K562 (cell line): ENCODE measurements around the gene ARHGAP23. TPM values are rescaled to one million over a fixed set of nuclear protein-coding genes. Genes with fewer than 3 reads are reported as not detected.

Experiments used
- ATAC-seq: fragments of 200-7000 bp; cut with Tn5 transposase; 3 replicates; pipeline ENCODE4 v1.9.1; 2020; ENCODE audit warnings: moderate library complexity
- BruUV-seq: library from RNA; stranded (reverse); fragments of 400-500 nt; replicated peaks from 2 replicates; lab custom pipeline; 2021; lab: Mats Ljungman, UMichigan
- CTCF ChIA-PET: fragments of 300-600 bp; formaldehyde crosslinking; extraction: SDS; loops from one replicate; lab custom pipeline; 2021; ENCODE audit warnings: low intra/inter-chr PET ratio; lab: Yijun Ruan, JAX
- POLR2A ChIA-PET: fragments of 300-600, 350-650 bp; sonication (Branson Sonifier 250); formaldehyde crosslinking; extraction: SDS; loops from one replicate; lab custom pipeline; 2021; ENCODE audit warnings: antibody characterized with exemption, inconsistent platforms; lab: Yijun Ruan, JAX
- DNase-seq, 4 experiments: peaks; one replicate each; pipeline versions ENCODE4 v3.0.0 to v3.0.0-alpha.2; 2011 to 2018; ENCODE audit warnings: low spot score in 3 of 4, mixed read lengths in 3 of 4; ENCODE audit errors: extremely low read depth in 1 of 4
- FAIRE-seq: peaks from 2 replicates; lab custom pipeline; 2011; peaks lifted over from hg19 to GRCh38; lab: Jason Lieb, UNC
- H2AFZ ChIP-seq: 2 replicates; pipeline ENCODE4 v1.6.0; 2011; ENCODE audit warnings: low read depth, low read length, control low read depth, inconsistent platforms
- H3K27ac ChIP-seq: fragments of 200-600 bp; 3 replicates; pipeline ENCODE4 v1.8.0; 2011; ENCODE audit warnings: low read depth, mild to moderate bottlenecking, control low read depth, inconsistent platforms, low read length, moderate library complexity, mixed read lengths; ENCODE audit errors: extremely low read depth
- H3K27me3 ChIP-seq, 2 experiments: fragments of 300-600 bp in 1 of 2; 2 replicates in 1 of 2; 3 replicates in 1 of 2; pipeline versions ENCODE4 v1.6.0 to v1.8.0; 2011; ENCODE audit warnings: inconsistent platforms in 2 of 2, low read length in 2 of 2, mild to moderate bottlenecking in 1 of 2, mixed read lengths in 1 of 2, moderate library complexity in 1 of 2; ENCODE audit not compliant: control insufficient read depth in 2 of 2, insufficient read depth in 2 of 2
- H3K36me3 ChIP-seq: fragments of 300-600 bp; 3 replicates; pipeline ENCODE4 v1.8.0; 2011; ENCODE audit warnings: mild to moderate bottlenecking, low read length, inconsistent platforms; ENCODE audit not compliant: control insufficient read depth, insufficient read depth
- H3K4me1 ChIP-seq, 2 experiments: fragments of 200-600 bp in 1 of 2; replicated peaks in 1 of 2; 2 replicates in 1 of 2; 3 replicates in 1 of 2; pipeline versions ENCODE4 v1.5.1 to v1.8.0; 2011; ENCODE audit warnings: inconsistent platforms in 2 of 2, low read length in 2 of 2, mild to moderate bottlenecking in 1 of 2, mixed read lengths in 1 of 2, moderate library complexity in 1 of 2; ENCODE audit not compliant: control insufficient read depth in 2 of 2, insufficient read depth in 2 of 2
- H3K4me2 ChIP-seq: 2 replicates; pipeline ENCODE4 v1.6.1; 2011; ENCODE audit warnings: low read length, control low read depth, inconsistent platforms, mixed read lengths; ENCODE audit not compliant: insufficient read depth
- H3K4me3 ChIP-seq: fragments of 200-600 bp; sonication (generic), shearing (Covaris generic); 2 replicates; pipeline ENCODE4 v1.5.1; 2016; ENCODE audit warnings: control low read depth, inconsistent platforms
- H3K79me2 ChIP-seq: fragments of 200-600 bp; 3 replicates; pipeline ENCODE4 v1.8.0; 2011; ENCODE audit warnings: low read length, inconsistent platforms; ENCODE audit not compliant: control insufficient read depth, insufficient read depth
- H3K9ac ChIP-seq, 2 experiments: 2 replicates each; pipeline versions ENCODE4 v1.6.0 to v1.6.1; 2011; ENCODE audit warnings: low read depth in 2 of 2, low read length in 2 of 2, control low read depth in 1 of 2, inconsistent platforms in 1 of 2, mild to moderate bottlenecking in 1 of 2, mixed read lengths in 1 of 2; ENCODE audit not compliant: insufficient read depth in 1 of 2
- H3K9me1 ChIP-seq: one replicate; pipeline ENCODE4 v1.6.0; 2011; ENCODE audit warnings: inconsistent platforms, mild to moderate bottlenecking, low read length, moderate library complexity; ENCODE audit not compliant: control insufficient read depth, insufficient read depth
- H3K9me3 ChIP-seq: replicated peaks from 2 replicates; pipeline ENCODE4 v1.5.1; 2011; ENCODE audit warnings: low read depth, low read length, inconsistent platforms; ENCODE audit not compliant: control insufficient read depth, insufficient read depth
- H4K20me1 ChIP-seq: replicated peaks from 2 replicates; pipeline ENCODE4 v1.6.1; 2011; ENCODE audit warnings: low read length, inconsistent platforms, mixed read lengths; ENCODE audit not compliant: control insufficient read depth, insufficient read depth
- ELF2 ChIP-seq: fragments of 250-450 bp; sonication (Bioruptor Pico); IDR thresholded peaks from 2 replicates; pipeline ENCODE4 v1.5.0; 2021; ENCODE audit warnings: mild to moderate bottlenecking
- RNF2 ChIP-seq: sonication (generic); IDR thresholded peaks from 2 replicates; pipeline ENCODE4 v1.6.1; 2016
- SNAPC5 ChIP-seq: fragments of 250-450 bp; sonication (Bioruptor Pico); IDR thresholded peaks from 2 replicates; pipeline ENCODE4 v1.8.0; 2021; ENCODE audit warnings: moderate library complexity, mild to moderate bottlenecking, inconsistent platforms
- ZMIZ1 ChIP-seq, 2 experiments: fragments of 150-350 bp in 1 of 2; IDR thresholded peaks; 2 replicates each; pipeline ENCODE4 v1.6.1; 2012 to 2016; ENCODE audit warnings: low read depth in 2 of 2, low read length in 2 of 2, mild to moderate bottlenecking in 1 of 2, moderate library complexity in 1 of 2
- WGBS: fragments of 100-300 bp; shearing (Covaris generic); methylation state at CpG from one replicate; pipeline ENCODE4 v1.1.6; 2016; ENCODE audit warnings: low coverage, mixed read lengths; ENCODE audit not compliant: insufficient coverage; ENCODE audit errors: missing lambda C conversion rate; 5-methylcytosine and 5-hydroxymethylcytosine counted together
- in situ Hi-C: fragments of 300-500 bp; cut with MboI; formaldehyde crosslinking; loops from 4 replicates; pipeline ENCODE4 v1.15.0; 2018; ENCODE audit warnings: inconsistent platforms, mixed read lengths
- intact Hi-C: fragments of 100-400 bp; cut with micrococcal nuclease; formaldehyde crosslinking; loops from 2 replicates; pipeline ENCODE4 v1.14.2; 2022
- polyA plus RNA-seq, 8 experiments: library from polyadenylated mRNA; depleted of rRNA in 4 of 8; stranded (reverse) in 5 of 8; unstranded in 3 of 8; fragments of >200 nt; fragmentation: Nextera tagmentation in 2 of 8; fragmentation: Illumina TruSeq in 1 of 8; extraction: Ambion mirVana in 2 of 8; extraction: Trizol in 1 of 8; gene quantifications; 2 replicates each; pipeline versions ENCODE4 v1.2.1 to v1.2.3, GENCODE V29; 2011 to 2014; ENCODE audit warnings: inconsistent platforms in 1 of 8, missing spikeins in 1 of 8
- total RNA-seq, 7 experiments: library from RNA; depleted of rRNA in 6 of 7; stranded (reverse); fragments of >200 nt in 6 of 7; fragmentation: Illumina TruSeq in 2 of 7; extraction: Trizol in 2 of 7; gene quantifications; 2 replicates each; pipeline versions ENCODE4 v1.2.1 to v1.2.3, GENCODE V29; 2011 to 2021; ENCODE audit warnings: low replicate concordance in 1 of 7
- TF ChIP-seq, protein P1 (sequence below), 3 experiments: fragments of 200-800 bp in 1 of 3; fragments of 250-450 bp in 1 of 3; fragments of 450-650 bp in 1 of 3; sonication (Bioruptor Pico) in 1 of 3; sonication (Bioruptor generic) in 1 of 3; formaldehyde crosslinking in 1 of 3; IDR thresholded peaks; 2 replicates each; pipeline versions ENCODE4 v1.6.1 to v1.8.0; 2016 to 2022; ENCODE audit warnings: mild to moderate bottlenecking in 2 of 3, missing genetic modification characterization in 2 of 3, missing compliant biosample characterization in 1 of 3, moderate library complexity in 1 of 3

Gene ARHGAP23
- total and polyA plus RNA-seq, 9 of the 15 experiments (the other 6 are each of a cell fraction or from before 2014, with no cell fraction given) = 0.01 to 2.7 (median 0.70) TPM

GRCh38 chr17:38535886-38536285, 107.6 kb downstream of the ARHGAP23 start:
- Histone ChIP-seq H3K4me1 (peaks cover 0 to 11% of the 10 kb centered on the region in 2 experiments; a peak in 2 of 5 replicates), H2AFZ (no peak overlapping the region), H3K4me3 (no peak overlapping the region), H4K20me1 (no peaks in the 10 kb centered on the region; the same call in 1 of the 2 replicates), H3K9me3 (no peaks in the 10 kb centered on the region), H3K79me2 (no peaks in the 10 kb centered on the region), H3K4me2 (no peak overlapping the region), H3K9me1 (peaks cover 3% of the 10 kb centered on the region), H3K27ac (no peak overlapping the region), H3K27me3 (peaks cover 19 to 51% of the 10 kb centered on the region in 2 experiments; a peak in 4 of 5 replicates), H3K36me3 (no peaks in the 10 kb centered on the region), H3K9ac (no peak overlapping the region)
- in situ Hi-C loops (no loop called here), intact Hi-C loops (no loop called here)
- BruUV-seq = no TSS peak
- FAIRE-seq (no peak), DNase-seq (no peak), ATAC-seq (no peak)
- 3% methylated on average over 8 of the region's 8 CpGs for WGBS
- CTCF ChIA-PET = no interaction called here
- POLR2A ChIA-PET = interaction anchor here (0.7 to 1.4 kb wide), 2 partner anchors 9 to 14 kb away, joined by 3 to 4 read pairs; no protein-coding TSS in a partner anchor
- TF ChIP-seq RNF2 = no peak
- TF ChIP-seq ELF2 (CRISPR knock-in tag) = no peak
- TF ChIP-seq, protein P1, sequence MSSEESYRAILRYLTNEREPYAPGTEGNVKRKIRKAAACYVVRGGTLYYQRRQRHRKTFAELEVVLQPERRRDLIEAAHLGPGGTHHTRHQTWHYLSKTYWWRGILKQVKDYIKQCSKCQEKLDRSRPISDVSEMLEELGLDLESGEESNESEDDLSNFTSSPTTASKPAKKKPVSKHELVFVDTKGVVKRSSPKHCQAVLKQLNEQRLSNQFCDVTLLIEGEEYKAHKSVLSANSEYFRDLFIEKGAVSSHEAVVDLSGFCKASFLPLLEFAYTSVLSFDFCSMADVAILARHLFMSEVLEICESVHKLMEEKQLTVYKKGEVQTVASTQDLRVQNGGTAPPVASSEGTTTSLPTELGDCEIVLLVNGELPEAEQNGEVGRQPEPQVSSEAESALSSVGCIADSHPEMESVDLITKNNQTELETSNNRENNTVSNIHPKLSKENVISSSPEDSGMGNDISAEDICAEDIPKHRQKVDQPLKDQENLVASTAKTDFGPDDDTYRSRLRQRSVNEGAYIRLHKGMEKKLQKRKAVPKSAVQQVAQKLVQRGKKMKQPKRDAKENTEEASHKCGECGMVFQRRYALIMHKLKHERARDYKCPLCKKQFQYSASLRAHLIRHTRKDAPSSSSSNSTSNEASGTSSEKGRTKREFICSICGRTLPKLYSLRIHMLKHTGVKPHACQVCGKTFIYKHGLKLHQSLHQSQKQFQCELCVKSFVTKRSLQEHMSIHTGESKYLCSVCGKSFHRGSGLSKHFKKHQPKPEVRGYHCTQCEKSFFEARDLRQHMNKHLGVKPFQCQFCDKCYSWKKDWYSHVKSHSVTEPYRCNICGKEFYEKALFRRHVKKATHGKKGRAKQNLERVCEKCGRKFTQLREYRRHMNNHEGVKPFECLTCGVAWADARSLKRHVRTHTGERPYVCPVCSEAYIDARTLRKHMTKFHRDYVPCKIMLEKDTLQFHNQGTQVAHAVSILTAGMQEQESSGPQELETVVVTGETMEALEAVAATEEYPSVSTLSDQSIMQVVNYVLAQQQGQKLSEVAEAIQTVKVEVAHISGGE (CRISPR knock-in tag; IDR thresholded peaks at IDR 0.05) = no peak
- TF ChIP-seq ZMIZ1 (IDR thresholded peaks at IDR 0.05; ENCODE audit: low read depth in 2 of 2, low read length in 2 of 2) = no peak
- TF ChIP-seq SNAPC5 (CRISPR knock-in tag) = no peak
